ENCODE measurements around the gene LTF. TPM values are rescaled to one million over a fixed set of nuclear protein-coding genes. Genes with fewer than 3 reads are reported as not detected.

LTF gene
- total RNA-seq, 1 experiment from 2014 or later: not detected

DNA sequence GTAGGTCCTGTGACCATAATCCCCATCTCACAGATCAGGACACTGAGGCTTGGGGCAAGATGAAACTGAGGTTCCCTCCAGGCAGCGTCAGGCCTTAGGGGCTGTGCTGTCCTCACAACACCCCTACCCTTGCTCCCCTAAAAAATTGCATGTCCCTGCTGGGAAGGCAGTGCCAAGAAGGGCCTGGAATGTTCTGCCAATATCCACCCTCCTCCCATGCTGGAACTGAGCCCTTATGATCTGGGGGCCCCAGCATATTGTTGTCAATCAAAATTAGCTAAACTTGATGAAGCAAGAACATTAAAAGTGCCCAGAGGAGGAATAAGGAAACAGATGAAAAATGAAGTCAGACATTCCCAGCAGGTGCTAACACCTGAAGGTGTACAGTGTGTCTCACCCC lies 19.7 kb upstream of the LTF start:
- ATAC-seq: no peak
- H3K4me3 ChIP-seq (replicated peaks in 1 of 2; ENCODE audit: low read depth in 1 of 2, low read length in 2 of 2): no peak overlapping the region
- no peak overlapping the region for H2AFZ ChIP-seq (ENCODE audit: low read depth, low read length, poor library complexity, severe bottlenecking)
- ChIA-PET POLR2A (no interaction called here), RAD21 (ENCODE audit: low non-redundant PET in 1 of 2, low total read pairs in 2 of 2, uncharacterized antibody in 2 of 2, unreplicated experiment in 2 of 2) (no interaction called here), CTCF (interaction anchor here (1.6 to 2.4 kb wide), 2 partner anchors 74 to 146 kb away, joined by 4 to 9 read pairs; no protein-coding TSS in a partner anchor)
- no peaks in the 10 kb centered on the region for H3K36me3 ChIP-seq (ENCODE audit: control insufficient read depth in 1 of 2, insufficient read depth in 2 of 2, low read length in 2 of 2)
- H3K27me3 ChIP-seq (ENCODE audit: insufficient read depth, low read length): peaks cover 7% of the 10 kb centered on the region; the same call in 1 of the 2 replicates
- H3K4me1 ChIP-seq (ENCODE audit: control insufficient read depth in 1 of 2, insufficient read depth in 2 of 2, low read length in 2 of 2): peaks cover 0 to 9% of the 10 kb centered on the region in 2 experiments; a peak in 1 of 4 replicates
- no peak for DNase-seq (ENCODE audit: low read depth, low spot score)
- H3K9ac ChIP-seq (ENCODE audit: low read length): no peak overlapping the region
- H3K4me2 ChIP-seq (ENCODE audit: low read length): no peak overlapping the region
- H3K27ac ChIP-seq (ENCODE audit: low read depth, low read length): no peak overlapping the region
- no peaks in the 10 kb centered on the region for H4K20me1 ChIP-seq (ENCODE audit: insufficient read depth)
- intact Hi-C loops (cut with micrococcal nuclease): no loop called here
- TF ChIP-seq SIN3A (IDR thresholded peaks at IDR 0.05; ENCODE audit: low read depth) (no peak), ZNF274 (IDR thresholded peaks at IDR 0.05; ENCODE audit: low read depth, low read length) (no peak)
- TF ChIP-seq, protein P1, sequence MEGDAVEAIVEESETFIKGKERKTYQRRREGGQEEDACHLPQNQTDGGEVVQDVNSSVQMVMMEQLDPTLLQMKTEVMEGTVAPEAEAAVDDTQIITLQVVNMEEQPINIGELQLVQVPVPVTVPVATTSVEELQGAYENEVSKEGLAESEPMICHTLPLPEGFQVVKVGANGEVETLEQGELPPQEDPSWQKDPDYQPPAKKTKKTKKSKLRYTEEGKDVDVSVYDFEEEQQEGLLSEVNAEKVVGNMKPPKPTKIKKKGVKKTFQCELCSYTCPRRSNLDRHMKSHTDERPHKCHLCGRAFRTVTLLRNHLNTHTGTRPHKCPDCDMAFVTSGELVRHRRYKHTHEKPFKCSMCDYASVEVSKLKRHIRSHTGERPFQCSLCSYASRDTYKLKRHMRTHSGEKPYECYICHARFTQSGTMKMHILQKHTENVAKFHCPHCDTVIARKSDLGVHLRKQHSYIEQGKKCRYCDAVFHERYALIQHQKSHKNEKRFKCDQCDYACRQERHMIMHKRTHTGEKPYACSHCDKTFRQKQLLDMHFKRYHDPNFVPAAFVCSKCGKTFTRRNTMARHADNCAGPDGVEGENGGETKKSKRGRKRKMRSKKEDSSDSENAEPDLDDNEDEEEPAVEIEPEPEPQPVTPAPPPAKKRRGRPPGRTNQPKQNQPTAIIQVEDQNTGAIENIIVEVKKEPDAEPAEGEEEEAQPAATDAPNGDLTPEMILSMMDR (IDR thresholded peaks at IDR 0.05 in 2 of 3, conservative IDR thresholded peaks at IDR 0.05 in 1 of 3; ENCODE audit: borderline replicate concordance in 1 of 3, insufficient read depth in 1 of 3, low read depth in 2 of 3, low read length in 2 of 3): no peak
- BruUV-seq (replicated peaks): no TSS peak
- H3K79me2 ChIP-seq (ENCODE audit: insufficient read depth, low read length): no peaks in the 10 kb centered on the region
- H3K9me2 ChIP-seq (ENCODE audit: insufficient read depth): no peaks in the 10 kb centered on the region
- no peaks in the 10 kb centered on the region for H3K9me3 ChIP-seq (ENCODE audit: control insufficient read depth in 1 of 2, insufficient read depth in 1 of 2, low read depth in 1 of 2, low read length in 2 of 2)

DNA sequence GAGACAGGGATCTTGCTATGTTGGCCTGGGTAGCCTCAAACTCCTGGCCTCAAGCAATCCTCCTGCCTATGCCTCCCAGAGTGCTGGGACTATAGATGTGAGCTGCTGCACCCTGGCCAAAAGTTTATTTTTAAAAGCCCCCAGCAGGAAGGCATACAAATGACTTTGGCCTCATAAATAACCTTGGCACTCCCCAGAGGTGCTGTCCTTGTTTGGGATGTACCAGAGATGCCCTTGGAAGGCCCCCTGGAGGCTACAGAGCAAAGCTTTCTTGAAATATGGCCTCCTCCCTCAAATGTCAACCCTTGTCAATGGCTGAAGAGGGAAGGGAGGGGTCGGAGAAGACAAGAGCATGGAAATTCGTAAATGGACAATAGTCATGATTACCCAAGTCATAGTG lies 19.1 kb upstream of the LTF start:
- intact Hi-C loops (cut with micrococcal nuclease): no loop called here
- no peak overlapping the region for H3K4me2 ChIP-seq (ENCODE audit: low read length)
- H4K20me1 ChIP-seq (ENCODE audit: insufficient read depth): no peaks in the 10 kb centered on the region
- no TSS peak for BruUV-seq (replicated peaks)
- H3K4me1 ChIP-seq (ENCODE audit: control insufficient read depth in 1 of 2, insufficient read depth in 2 of 2, low read length in 2 of 2): peaks cover 0 to 4% of the 10 kb centered on the region in 2 experiments; a peak in 1 of 4 replicates
- TF ChIP-seq, protein P1 (IDR thresholded peaks at IDR 0.05 in 2 of 3, conservative IDR thresholded peaks at IDR 0.05 in 1 of 3; ENCODE audit: borderline replicate concordance in 1 of 3, insufficient read depth in 1 of 3, low read depth in 2 of 3, low read length in 2 of 3): 0 out of 6 replicates have a peak, but pooled peaks of 1 of the 3 experiments have one; percentile 14
- TF ChIP-seq, protein P2, sequence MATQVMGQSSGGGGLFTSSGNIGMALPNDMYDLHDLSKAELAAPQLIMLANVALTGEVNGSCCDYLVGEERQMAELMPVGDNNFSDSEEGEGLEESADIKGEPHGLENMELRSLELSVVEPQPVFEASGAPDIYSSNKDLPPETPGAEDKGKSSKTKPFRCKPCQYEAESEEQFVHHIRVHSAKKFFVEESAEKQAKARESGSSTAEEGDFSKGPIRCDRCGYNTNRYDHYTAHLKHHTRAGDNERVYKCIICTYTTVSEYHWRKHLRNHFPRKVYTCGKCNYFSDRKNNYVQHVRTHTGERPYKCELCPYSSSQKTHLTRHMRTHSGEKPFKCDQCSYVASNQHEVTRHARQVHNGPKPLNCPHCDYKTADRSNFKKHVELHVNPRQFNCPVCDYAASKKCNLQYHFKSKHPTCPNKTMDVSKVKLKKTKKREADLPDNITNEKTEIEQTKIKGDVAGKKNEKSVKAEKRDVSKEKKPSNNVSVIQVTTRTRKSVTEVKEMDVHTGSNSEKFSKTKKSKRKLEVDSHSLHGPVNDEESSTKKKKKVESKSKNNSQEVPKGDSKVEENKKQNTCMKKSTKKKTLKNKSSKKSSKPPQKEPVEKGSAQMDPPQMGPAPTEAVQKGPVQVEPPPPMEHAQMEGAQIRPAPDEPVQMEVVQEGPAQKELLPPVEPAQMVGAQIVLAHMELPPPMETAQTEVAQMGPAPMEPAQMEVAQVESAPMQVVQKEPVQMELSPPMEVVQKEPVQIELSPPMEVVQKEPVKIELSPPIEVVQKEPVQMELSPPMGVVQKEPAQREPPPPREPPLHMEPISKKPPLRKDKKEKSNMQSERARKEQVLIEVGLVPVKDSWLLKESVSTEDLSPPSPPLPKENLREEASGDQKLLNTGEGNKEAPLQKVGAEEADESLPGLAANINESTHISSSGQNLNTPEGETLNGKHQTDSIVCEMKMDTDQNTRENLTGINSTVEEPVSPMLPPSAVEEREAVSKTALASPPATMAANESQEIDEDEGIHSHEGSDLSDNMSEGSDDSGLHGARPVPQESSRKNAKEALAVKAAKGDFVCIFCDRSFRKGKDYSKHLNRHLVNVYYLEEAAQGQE (IDR thresholded peaks at IDR 0.05; ENCODE audit: low read depth): no peak
- TF ChIP-seq RAD21 (IDR thresholded peaks at IDR 0.05; ENCODE audit: low read depth): peak; percentile 6; the same call in 1 of the 2 replicates
- DNase-seq (ENCODE audit: low read depth, low spot score): no peak
- CTCF ChIA-PET: interaction anchor here (1.6 to 2.4 kb wide), 2 partner anchors 75 to 146 kb away, joined by 4 to 9 read pairs; no protein-coding TSS in a partner anchor
- H3K27ac ChIP-seq (ENCODE audit: low read depth, low read length): no peak overlapping the region
- H3K9me2 ChIP-seq (ENCODE audit: insufficient read depth): no peaks in the 10 kb centered on the region
- no peaks in the 10 kb centered on the region for H3K9me3 ChIP-seq (ENCODE audit: control insufficient read depth in 1 of 2, insufficient read depth in 1 of 2, low read depth in 1 of 2, low read length in 2 of 2)
- H3K36me3 ChIP-seq (ENCODE audit: control insufficient read depth in 1 of 2, insufficient read depth in 2 of 2, low read length in 2 of 2): no peaks in the 10 kb centered on the region
- H3K9ac ChIP-seq (ENCODE audit: low read length): no peak overlapping the region
- POLR2A ChIA-PET: no interaction called here
- no peak overlapping the region for H2AFZ ChIP-seq (ENCODE audit: low read depth, low read length, poor library complexity, severe bottlenecking)
- no peak for ATAC-seq
- RAD21 ChIA-PET (ENCODE audit: low non-redundant PET in 1 of 2, low total read pairs in 2 of 2, uncharacterized antibody in 2 of 2, unreplicated experiment in 2 of 2): no interaction called here
- H3K4me3 ChIP-seq (replicated peaks in 1 of 2; ENCODE audit: low read depth in 1 of 2, low read length in 2 of 2): no peak overlapping the region
- H3K79me2 ChIP-seq (ENCODE audit: insufficient read depth, low read length): no peaks in the 10 kb centered on the region
- peaks cover 7% of the 10 kb centered on the region; the same call in 1 of the 2 replicates for H3K27me3 ChIP-seq (ENCODE audit: insufficient read depth, low read length)
